H1 (cell line): ENCODE results near the gene PIGC. TPM values are rescaled to one million over a fixed set of nuclear protein-coding genes. Genes with fewer than 3 reads are reported as not detected.

Experiments
- ASH2L ChIP-seq: fragments of 200-600, 300-600 bp; sonication (generic); IDR thresholded peaks from one replicate; pipeline ENCODE4 v1.7.1; 2017; ENCODE audit warnings: low read length
- BACH1 ChIP-seq: IDR thresholded peaks from 2 replicates; pipeline ENCODE4 v1.6.1; 2012; ENCODE audit warnings: low read length, improper control_type of control experiment
- HDAC2 ChIP-seq, 2 experiments: fragments of 300-600 bp in 1 of 2; sonication (generic) in 1 of 2; IDR thresholded peaks; 2 replicates each; pipeline ENCODE4 v1.6.1; 2011 to 2012; ENCODE audit warnings: low read depth in 2 of 2, low read length in 2 of 2, mild to moderate bottlenecking in 2 of 2, moderate library complexity in 2 of 2, borderline replicate concordance in 1 of 2, inconsistent platforms in 1 of 2
- KDM1A ChIP-seq: fragments of 200-600, 300-600 bp; sonication (generic); IDR thresholded peaks from 2 replicates; pipeline ENCODE4 v1.7.1; 2016; ENCODE audit warnings: mild to moderate bottlenecking, low read length, borderline replicate concordance
- KDM4A ChIP-seq: IDR thresholded peaks from one replicate; pipeline ENCODE4 v1.7.1; 2012; ENCODE audit warnings: low read depth, mild to moderate bottlenecking, moderate library complexity, low read length, inconsistent platforms; ENCODE audit not compliant: severe bottlenecking
- RBBP5 ChIP-seq: IDR thresholded peaks from 2 replicates; pipeline ENCODE4 v1.7.1; 2012; ENCODE audit warnings: low read depth, mild to moderate bottlenecking, inconsistent platforms, low read length, moderate library complexity, borderline replicate concordance
- polyA plus RNA-seq, 7 experiments: library from polyadenylated mRNA; depleted of rRNA in 3 of 7; stranded (reverse) in 5 of 7; unstranded in 2 of 7; fragments of >200 nt in 5 of 7; fragments of 200-250 nt in 2 of 7; gene quantifications; 1 replicate in 5 of 7; 2 replicates in 1 of 7; 4 replicates in 1 of 7; pipeline versions ENCODE4 v1.2.1 to v1.2.3, GENCODE V29; 2011 to 2013; ENCODE audit warnings: missing spikeins in 2 of 7, mixed read lengths in 2 of 7
- total RNA-seq: library from RNA; stranded (reverse); fragmentation: NEBNext Ultra II Directional; extraction: Animal tissue kit (Norgen Biotek cat#: 25700); gene quantifications from 2 replicates; pipeline ENCODE4 v1.2.1, GENCODE V29; 2021

The PIGC gene
- total and polyA plus RNA-seq, 2 of the 8 experiments (the other 6 are each of a cell fraction or from before 2014, with no cell fraction given) = 21.0 to 39.3 TPM

DNA sequence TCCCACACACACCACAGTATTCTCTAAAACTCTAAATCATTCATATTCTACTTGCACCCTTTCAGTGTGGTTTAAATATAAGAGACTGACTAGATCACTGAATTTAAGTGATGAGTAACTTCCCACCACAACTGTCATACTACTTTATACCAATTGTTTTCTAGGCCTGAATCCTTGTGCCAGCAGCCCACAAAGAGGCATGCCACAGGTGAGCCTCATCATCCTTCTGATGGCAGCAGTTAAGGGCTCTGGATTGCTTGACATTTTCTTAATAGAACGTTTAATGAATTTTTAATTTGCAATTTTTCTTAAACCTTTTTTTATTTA is 13.8 kb downstream of the PIGC start (continued):
- TF ChIP-seq HDAC2 (IDR thresholded peaks at IDR 0.05; ENCODE audit: borderline replicate concordance in 1 of 2, low read depth in 2 of 2, low read length in 2 of 2) = no peak
- TF ChIP-seq KDM1A = no peak
- TF ChIP-seq RBBP5 = no peak
- no peak for TF ChIP-seq ASH2L
- TF ChIP-seq KDM4A = no peak
- no peak for TF ChIP-seq BACH1
- TF ChIP-seq, all 59 proteins: peak for 0
